Trophoblast cell (in vitro differentiated cells and primary cell): Measurements from ENCODE around the gene EXOC7.

ENCODE experiments used
- DNase-seq, 2 donors: peaks; one replicate each; pipeline ENCODE4 v3.0.0-alpha.2; 2016
- H2AFZ ChIP-seq: 2 replicates; pipeline ENCODE4 v1.6.1; 2013; ENCODE audit warnings: low read length, moderate library complexity, mild to moderate bottlenecking; ENCODE audit not compliant: insufficient read depth, poor library complexity
- H2AK5ac ChIP-seq: 2 replicates; pipeline ENCODE4 v1.6.1; 2013; ENCODE audit warnings: mild to moderate bottlenecking, low read length
- H2BK120ac ChIP-seq: 2 replicates; pipeline ENCODE4 v1.6.1; 2013; ENCODE audit warnings: low read length, mild to moderate bottlenecking, moderate library complexity; ENCODE audit not compliant: insufficient read depth, poor library complexity
- H2BK12ac ChIP-seq: 2 replicates; pipeline ENCODE4 v1.6.1; 2013; ENCODE audit warnings: mild to moderate bottlenecking, low read length, moderate library complexity
- H2BK5ac ChIP-seq: 2 replicates; pipeline ENCODE4 v1.6.1; 2013; ENCODE audit warnings: low read length, low read depth, moderate library complexity, mild to moderate bottlenecking; ENCODE audit not compliant: poor library complexity
- H3K14ac ChIP-seq: 2 replicates; pipeline ENCODE4 v1.6.1; 2013; ENCODE audit warnings: mild to moderate bottlenecking, low read length
- H3K18ac ChIP-seq: 2 replicates; pipeline ENCODE4 v1.6.1; 2013; ENCODE audit warnings: mild to moderate bottlenecking, low read length
- H3K23ac ChIP-seq: 2 replicates; pipeline ENCODE4 v1.6.1; 2013; ENCODE audit warnings: low read length
- H3K27ac ChIP-seq: 2 replicates; pipeline ENCODE4 v1.5.1; 2013; ENCODE audit warnings: low read depth, mild to moderate bottlenecking, inconsistent platforms, low read length, moderate library complexity
- H3K27me3 ChIP-seq: 2 replicates; pipeline ENCODE4 v1.6.1; 2013; ENCODE audit warnings: inconsistent platforms, mild to moderate bottlenecking, low read length, moderate library complexity; ENCODE audit not compliant: insufficient read depth
- H3K36me3 ChIP-seq, 2 experiments: 1 replicate in 1 of 2; 2 replicates in 1 of 2; pipeline ENCODE4 v1.6.1; 2013; ENCODE audit warnings: low read length in 2 of 2, mild to moderate bottlenecking in 2 of 2, moderate library complexity in 1 of 2; ENCODE audit not compliant: insufficient read depth in 2 of 2, control insufficient read depth in 1 of 2
- H3K4ac ChIP-seq: 2 replicates; pipeline ENCODE4 v1.6.1; 2013; ENCODE audit warnings: low read depth, mild to moderate bottlenecking, low read length, moderate library complexity
- H3K4me1 ChIP-seq, 2 experiments: 1 replicate in 1 of 2; 2 replicates in 1 of 2; pipeline ENCODE4 v1.6.1; 2013; ENCODE audit warnings: low read length in 2 of 2, mild to moderate bottlenecking in 2 of 2, moderate library complexity in 1 of 2; ENCODE audit not compliant: insufficient read depth in 2 of 2, control insufficient read depth in 1 of 2
- H3K4me2 ChIP-seq: 2 replicates; pipeline ENCODE4 v1.6.1; 2013; ENCODE audit warnings: inconsistent platforms, mild to moderate bottlenecking, low read length, moderate library complexity
- H3K4me3 ChIP-seq: 2 replicates; pipeline ENCODE4 v1.5.1; 2013; ENCODE audit warnings: mild to moderate bottlenecking, low read depth, low read length, inconsistent platforms
- H3K79me1 ChIP-seq: one replicate; pipeline ENCODE4 v1.6.1; 2013; ENCODE audit warnings: low read length
- H3K79me2 ChIP-seq: 2 replicates; pipeline ENCODE4 v1.6.1; 2013; ENCODE audit warnings: low read length, mild to moderate bottlenecking; ENCODE audit not compliant: control insufficient read depth, insufficient read depth, poor library complexity
- H3K9ac ChIP-seq: 2 replicates; pipeline ENCODE4 v1.6.1; 2013; ENCODE audit warnings: mild to moderate bottlenecking, low read length
- H3K9me3 ChIP-seq: 2 replicates; pipeline ENCODE4 v1.6.1; 2013; ENCODE audit warnings: low read depth, mild to moderate bottlenecking, control low read depth, inconsistent platforms, low read length; ENCODE audit not compliant: insufficient read depth
- H4K12ac ChIP-seq: 2 replicates; pipeline ENCODE4 v1.6.1; 2013; ENCODE audit warnings: low read depth, mild to moderate bottlenecking, low read length, moderate library complexity
- H4K8ac ChIP-seq: 2 replicates; pipeline ENCODE4 v1.6.1; 2013; ENCODE audit warnings: low read depth, mild to moderate bottlenecking, low read length, moderate library complexity
- H4K91ac ChIP-seq: one replicate; pipeline ENCODE4 v1.6.1; 2013; ENCODE audit warnings: low read depth, mild to moderate bottlenecking, low read length, moderate library complexity
- WGBS: extraction: QIAGEN DNeasy Blood & Tissue Kit; methylation state at CpG from one replicate; pipeline ENCODE4 v1.1.7; 2013; ENCODE audit warnings: missing lambda C conversion rate; ENCODE audit not compliant: insufficient read length, insufficient coverage; ENCODE audit errors: extremely low coverage; 5-methylcytosine and 5-hydroxymethylcytosine counted together

EXOC7 gene

GRCh38 chr17:76053246-76054111 lies 50.1 kb downstream of the EXOC7 start:
- H3K27me3 ChIP-seq: no peaks in the 10 kb centered on the region
- peak overlapping the region; percentile 68 for H3K27ac ChIP-seq
- no peak overlapping the region for H3K14ac ChIP-seq
- H3K4me2 ChIP-seq: no peak overlapping the region
- H3K9me3 ChIP-seq: no peaks in the 10 kb centered on the region
- no peak overlapping the region for H3K9ac ChIP-seq
- no peak overlapping the region for H4K12ac ChIP-seq
- H3K4ac ChIP-seq: peak overlapping the region; percentile 21
- H2BK120ac ChIP-seq: no peak overlapping the region
- peak overlapping the region; percentile 57 for H2BK5ac ChIP-seq
- H3K79me2 ChIP-seq: no peaks in the 10 kb centered on the region
- no peak overlapping the region for H2AFZ ChIP-seq
- peaks cover 35 to 51% of the 10 kb centered on the region in 2 experiments for H3K36me3 ChIP-seq
- peaks cover 3 to 14% of the 10 kb centered on the region in 2 experiments for H3K4me1 ChIP-seq
- WGBS: no CpG with 5 or more reads among the region's 17 CpGs
- H2AK5ac ChIP-seq: no peak overlapping the region
- H3K18ac ChIP-seq: peak overlapping the region; percentile 59
- H2BK12ac ChIP-seq: peak overlapping the region; percentile 46
- peak; percentile 59 to 83 for DNase-seq
- H3K79me1 ChIP-seq: peaks cover 2% of the 10 kb centered on the region
- H3K4me3 ChIP-seq: no peak overlapping the region
- H4K91ac ChIP-seq: peak overlapping the region; percentile 48
- H3K23ac ChIP-seq: no peak overlapping the region
- H4K8ac ChIP-seq: no peak overlapping the region

- no peak overlapping the region for H4K8ac ChIP-seq
- peaks cover 2% of the 10 kb centered on the region for H3K79me1 ChIP-seq
- no peak overlapping the region for H3K14ac ChIP-seq
- no peak overlapping the region for H2AFZ ChIP-seq
- no peak overlapping the region for H2AK5ac ChIP-seq
- no peak overlapping the region for H3K23ac ChIP-seq
- H3K79me2 ChIP-seq: no peaks in the 10 kb centered on the region
- no peak overlapping the region for H4K12ac ChIP-seq
- H2BK12ac ChIP-seq: no peak overlapping the region
- no peak overlapping the region for H3K9ac ChIP-seq
- no peak overlapping the region for H3K4ac ChIP-seq
- H3K27ac ChIP-seq: no peak overlapping the region
- no peak for DNase-seq
- no CpG with 5 or more reads among the region's 6 CpGs for WGBS
- peaks cover 3 to 11% of the 10 kb centered on the region in 2 experiments for H3K4me1 ChIP-seq
- no peak overlapping the region for H3K4me2 ChIP-seq
- H3K36me3 ChIP-seq: peaks cover 42 to 54% of the 10 kb centered on the region in 2 experiments
- no peak overlapping the region for H2BK120ac ChIP-seq
- no peak overlapping the region for H2BK5ac ChIP-seq
- no peak overlapping the region for H4K91ac ChIP-seq
- H3K9me3 ChIP-seq: no peaks in the 10 kb centered on the region
- H3K18ac ChIP-seq: no peak overlapping the region
- H3K27me3 ChIP-seq: no peaks in the 10 kb centered on the region
- no peak overlapping the region for H3K4me3 ChIP-seq
Observed at GRCh38 chr17:76051561-76051960, 52.0 kb downstream of the EXOC7 start.

- H4K91ac ChIP-seq: no peak overlapping the region
- H2BK5ac ChIP-seq: no peak overlapping the region
- no peaks in the 10 kb centered on the region for H3K27me3 ChIP-seq
- H4K12ac ChIP-seq: no peak overlapping the region
- H3K9ac ChIP-seq: no peak overlapping the region
- H3K79me1 ChIP-seq: peaks cover 2% of the 10 kb centered on the region
- H2BK12ac ChIP-seq: no peak overlapping the region
- H3K4ac ChIP-seq: no peak overlapping the region
- H3K36me3 ChIP-seq: peaks cover 49 to 57% of the 10 kb centered on the region in 2 experiments
- H2BK120ac ChIP-seq: no peak overlapping the region
- DNase-seq: peak; percentile 85 to 97
- H3K18ac ChIP-seq: no peak overlapping the region
- no peak overlapping the region for H3K4me2 ChIP-seq
- H3K23ac ChIP-seq: no peak overlapping the region
- H3K4me3 ChIP-seq: no peak overlapping the region
- H3K14ac ChIP-seq: no peak overlapping the region
- H3K79me2 ChIP-seq: no peaks in the 10 kb centered on the region
- WGBS: no CpG with 5 or more reads among the region's 11 CpGs
- H2AK5ac ChIP-seq: no peak overlapping the region
- H2AFZ ChIP-seq: no peak overlapping the region
- H3K4me1 ChIP-seq: peaks cover 3 to 11% of the 10 kb centered on the region in 2 experiments
- no peaks in the 10 kb centered on the region for H3K9me3 ChIP-seq
- no peak overlapping the region for H3K27ac ChIP-seq
- no peak overlapping the region for H4K8ac ChIP-seq
Observed at GRCh38 chr17:76050538-76051467, 52.8 kb downstream of the EXOC7 start.

GRCh38 chr17:76049836-76050537 lies 53.6 kb downstream of the EXOC7 start:
- no peak for DNase-seq
- Histone ChIP-seq H3K4ac (no peak overlapping the region), H3K27me3 (no peaks in the 10 kb centered on the region), H4K12ac (no peak overlapping the region), H4K91ac (no peak overlapping the region), H4K8ac (no peak overlapping the region), H3K4me1 (peaks cover 3 to 11% of the 10 kb centered on the region in 2 experiments), H3K27ac (no peak overlapping the region), H2BK120ac (no peak overlapping the region), H3K79me1 (peaks cover 2% of the 10 kb centered on the region), H2AFZ (no peak overlapping the region), H2BK5ac (no peak overlapping the region), H3K14ac (no peak overlapping the region), H3K9me3 (no peaks in the 10 kb centered on the region), H3K4me2 (no peak overlapping the region), H3K36me3 (peaks cover 54 to 63% of the 10 kb centered on the region in 2 experiments), H3K23ac (no peak overlapping the region), H3K18ac (no peak overlapping the region), H3K79me2 (no peaks in the 10 kb centered on the region), H2BK12ac (no peak overlapping the region), H3K4me3 (no peak overlapping the region), H3K9ac (no peak overlapping the region), H2AK5ac (no peak overlapping the region)
- no CpG with 5 or more reads among the region's 15 CpGs for WGBS
